Parathyroid adenoma (tissue), 2 donors: ENCODE results near the gene LEO1.
A peak's percentile ranks its signal among the peaks of the same experiment; 100 is the strongest.

ENCODE experiments used
- H2AFZ ChIP-seq: fragments of 300-600 bp; sonication (generic); one replicate; pipeline ENCODE4 v1.7.0; 2017; ENCODE audit warnings: antibody characterized with exemption, mild to moderate bottlenecking
- H3K27ac ChIP-seq: fragments of 300-600 bp; sonication (generic); one replicate; pipeline ENCODE4 v1.7.0; 2017
- H3K27me3 ChIP-seq: fragments of 300-600 bp; sonication (generic); one replicate; pipeline ENCODE4 v1.7.0; 2017; ENCODE audit warnings: low read length; ENCODE audit not compliant: control insufficient read depth, insufficient read depth
- H3K36me3 ChIP-seq: fragments of 300-600 bp; sonication (generic); one replicate; pipeline ENCODE4 v1.7.0; 2017; ENCODE audit warnings: low read length; ENCODE audit not compliant: control insufficient read depth, insufficient read depth
- H3K4me1 ChIP-seq: fragments of 300-600 bp; sonication (generic); one replicate; pipeline ENCODE4 v1.7.0; 2017; ENCODE audit warnings: control low read depth
- H3K4me2 ChIP-seq: fragments of 300-600 bp; sonication (generic); one replicate; pipeline ENCODE4 v1.7.0; 2017; ENCODE audit warnings: low read length
- H3K4me3 ChIP-seq: fragments of 300-600 bp; sonication (generic); one replicate; pipeline ENCODE4 v1.7.0; 2017; ENCODE audit warnings: low read depth, low read length
- H3K79me2 ChIP-seq: fragments of 300-600 bp; sonication (generic); one replicate; pipeline ENCODE4 v1.7.0; 2017; ENCODE audit warnings: control low read depth
- H3K9ac ChIP-seq: fragments of 300-600 bp; sonication (generic); one replicate; pipeline ENCODE4 v1.7.0; 2017; ENCODE audit warnings: mild to moderate bottlenecking
- H3K9me3 ChIP-seq: fragments of 300-600 bp; sonication (generic); one replicate; pipeline ENCODE4 v1.7.0; 2017; ENCODE audit warnings: low read length; ENCODE audit not compliant: control insufficient read depth
- CTCF ChIP-seq: fragments of 300-600 bp; sonication (generic); IDR thresholded peaks from one replicate; pipeline ENCODE4 v1.7.0; 2017; ENCODE audit warnings: antibody characterized with exemption, mild to moderate bottlenecking
- donor health status: primary hyperparathyroidism.

The LEO1 gene

GRCh38 chr15:52013151-52013791 lies 41.7 kb upstream of the LEO1 start:
- TF ChIP-seq CTCF, result no peak

GRCh38 chr15:52012210-52012609 lies 40.6 kb upstream of the LEO1 start:
- no peak overlapping the region for H3K9ac ChIP-seq
- no peaks in the 10 kb centered on the region for H3K27me3 ChIP-seq
- H3K4me2 ChIP-seq, result no peak overlapping the region
- no peak for TF ChIP-seq CTCF
- H3K9me3 ChIP-seq, result no peaks in the 10 kb centered on the region
- H3K36me3 ChIP-seq, result no peaks in the 10 kb centered on the region
- H3K4me1 ChIP-seq, result peaks cover 2% of the 10 kb centered on the region
- no peaks in the 10 kb centered on the region for H3K79me2 ChIP-seq
- H2AFZ ChIP-seq, result peak overlapping the region; percentile 5
- no peak overlapping the region for H3K4me3 ChIP-seq
- no peak overlapping the region for H3K27ac ChIP-seq

More at GRCh38 chr15:52013151-52013791, 41.7 kb upstream of the LEO1 start:
- Histone ChIP-seq H3K27ac (no peak overlapping the region), H3K79me2 (no peaks in the 10 kb centered on the region), H3K9me3 (no peaks in the 10 kb centered on the region), H3K4me3 (no peak overlapping the region), H3K9ac (no peak overlapping the region), H3K27me3 (no peaks in the 10 kb centered on the region), H3K4me1 (peaks cover 3% of the 10 kb centered on the region), H2AFZ (no peak overlapping the region), H3K4me2 (no peak overlapping the region), H3K36me3 (no peaks in the 10 kb centered on the region)

- Histone ChIP-seq H3K79me2 (no peaks in the 10 kb centered on the region), H3K27ac (no peak overlapping the region), H3K27me3 (no peaks in the 10 kb centered on the region), H3K4me3 (no peak overlapping the region), H3K9me3 (no peaks in the 10 kb centered on the region), H3K36me3 (no peaks in the 10 kb centered on the region), H3K4me1 (peaks cover 2% of the 10 kb centered on the region), H2AFZ (peak overlapping the region; percentile 5), H3K9ac (no peak overlapping the region), H3K4me2 (no peak overlapping the region)
- no peak for TF ChIP-seq CTCF
Observed at GRCh38 chr15:52011711-52012144, 40.1 kb upstream of the LEO1 start.

- H3K9me3 ChIP-seq, result no peaks in the 10 kb centered on the region
- no peak overlapping the region for H3K9ac ChIP-seq
- peak overlapping the region; percentile 44 for H3K27ac ChIP-seq
- H3K27me3 ChIP-seq, result no peaks in the 10 kb centered on the region
- H3K36me3 ChIP-seq, result no peaks in the 10 kb centered on the region
- TF ChIP-seq CTCF, result no peak
- H3K4me1 ChIP-seq, result peaks cover 2% of the 10 kb centered on the region
- no peak overlapping the region for H2AFZ ChIP-seq
- no peaks in the 10 kb centered on the region for H3K79me2 ChIP-seq
- H3K4me2 ChIP-seq, result no peak overlapping the region
- no peak overlapping the region for H3K4me3 ChIP-seq
Observed at GRCh38 chr15:52010633-52011595, 39.3 kb upstream of the LEO1 start.
